Putamen (tissue), 1 donor: ENCODE results near the gene RASGRP3.
"Not testable (repeated sequence)": the region's sequence is repeated elsewhere in the genome, so short reads cannot be mapped to it uniquely, and the experiment has no call there.

Source experiments
- DNase-seq: peaks from one replicate; pipeline ENCODE4 v3.0.0-alpha.2; 2016; ENCODE audit warnings: low spot score

The RASGRP3 gene, protein sequence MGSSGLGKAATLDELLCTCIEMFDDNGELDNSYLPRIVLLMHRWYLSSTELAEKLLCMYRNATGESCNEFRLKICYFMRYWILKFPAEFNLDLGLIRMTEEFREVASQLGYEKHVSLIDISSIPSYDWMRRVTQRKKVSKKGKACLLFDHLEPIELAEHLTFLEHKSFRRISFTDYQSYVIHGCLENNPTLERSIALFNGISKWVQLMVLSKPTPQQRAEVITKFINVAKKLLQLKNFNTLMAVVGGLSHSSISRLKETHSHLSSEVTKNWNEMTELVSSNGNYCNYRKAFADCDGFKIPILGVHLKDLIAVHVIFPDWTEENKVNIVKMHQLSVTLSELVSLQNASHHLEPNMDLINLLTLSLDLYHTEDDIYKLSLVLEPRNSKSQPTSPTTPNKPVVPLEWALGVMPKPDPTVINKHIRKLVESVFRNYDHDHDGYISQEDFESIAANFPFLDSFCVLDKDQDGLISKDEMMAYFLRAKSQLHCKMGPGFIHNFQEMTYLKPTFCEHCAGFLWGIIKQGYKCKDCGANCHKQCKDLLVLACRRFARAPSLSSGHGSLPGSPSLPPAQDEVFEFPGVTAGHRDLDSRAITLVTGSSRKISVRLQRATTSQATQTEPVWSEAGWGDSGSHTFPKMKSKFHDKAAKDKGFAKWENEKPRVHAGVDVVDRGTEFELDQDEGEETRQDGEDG

DNA sequence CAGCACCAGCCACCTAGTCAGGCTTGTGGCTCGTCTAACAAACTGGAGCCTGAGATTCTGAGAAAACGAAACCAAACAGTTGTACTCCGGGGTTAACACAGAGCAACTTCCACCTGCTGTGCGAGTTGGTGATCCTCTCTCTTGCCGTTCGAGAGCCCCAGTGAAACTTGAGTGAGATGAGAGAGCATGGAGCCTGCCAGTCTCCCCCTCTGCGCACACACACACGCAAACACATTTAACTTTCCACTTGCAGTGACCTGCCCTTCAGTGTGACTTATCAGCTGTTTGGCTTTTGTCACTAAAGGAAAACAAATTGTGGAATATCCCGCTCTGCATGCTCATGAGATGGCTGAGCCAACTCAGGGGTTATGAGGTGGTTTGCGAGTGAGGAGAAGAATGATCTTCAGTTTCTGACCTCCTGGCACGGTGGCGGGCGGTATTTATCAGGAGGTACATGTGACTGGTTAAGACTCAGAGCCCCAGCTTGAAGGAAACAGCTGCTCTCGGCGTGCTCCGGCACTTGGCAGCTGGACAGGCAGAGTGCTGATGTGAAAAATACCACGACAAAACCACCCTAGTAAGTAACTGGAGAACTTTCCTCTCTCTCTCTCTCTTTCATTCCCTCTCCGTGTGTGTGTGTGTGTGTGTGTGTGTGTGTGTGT is at the start of gene RASGRP3:
Gene RASGRP3 (plus strand): TSS at position 519 of the 662 bp plus-strand sequence. CDS start 38,488 bp downstream, outside the sequence.
- DNase-seq, result peak; percentile 87

DNA sequence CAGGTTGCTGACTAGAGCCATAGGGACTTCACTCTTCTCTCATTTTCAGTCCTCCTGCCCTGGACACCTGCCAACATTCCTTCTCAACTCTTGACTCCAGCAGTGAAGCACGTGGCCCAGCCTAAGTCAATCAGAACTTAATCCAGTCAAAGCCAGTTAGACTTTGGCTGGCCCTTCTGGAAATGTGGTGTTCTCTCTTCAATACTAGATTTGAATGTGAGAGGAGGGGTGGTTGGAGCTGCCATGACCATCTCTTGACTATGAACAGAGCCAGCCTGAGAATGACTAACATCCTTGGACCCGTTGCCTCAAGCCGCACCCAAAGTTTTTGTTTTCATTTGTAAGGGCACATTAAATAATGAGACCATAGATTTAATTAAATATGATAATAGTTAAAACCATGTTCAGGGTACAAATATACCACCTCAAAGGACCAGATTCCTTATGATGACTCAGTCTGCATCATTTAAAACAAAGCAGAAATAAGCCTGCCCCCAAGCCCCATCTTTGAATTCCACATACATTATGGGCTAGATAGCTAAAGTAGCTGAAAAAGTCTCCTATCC is 49.7 kb upstream of the RASGRP3 start:
- DNase-seq, result no peak

DNA sequence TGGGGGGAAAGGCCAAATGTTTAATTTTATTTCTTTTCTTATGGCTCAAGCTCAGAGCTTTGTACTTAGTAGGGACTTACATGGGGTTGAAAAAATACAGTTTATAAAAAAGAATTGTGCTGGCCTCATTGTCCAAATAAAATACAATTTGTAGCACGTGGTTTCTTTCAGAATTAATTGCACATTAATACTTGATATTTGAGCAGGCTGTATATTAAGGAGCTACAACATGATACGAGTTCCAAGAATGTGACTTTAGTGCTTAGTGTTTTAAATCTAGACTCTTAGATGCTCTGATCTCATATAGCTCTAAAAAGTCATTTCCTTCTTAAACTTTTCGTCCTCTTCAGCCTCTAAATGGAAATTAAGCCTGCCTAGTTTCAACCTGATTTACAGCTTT is 46.4 kb upstream of the RASGRP3 start:
- DNase-seq, result no peak

DNA sequence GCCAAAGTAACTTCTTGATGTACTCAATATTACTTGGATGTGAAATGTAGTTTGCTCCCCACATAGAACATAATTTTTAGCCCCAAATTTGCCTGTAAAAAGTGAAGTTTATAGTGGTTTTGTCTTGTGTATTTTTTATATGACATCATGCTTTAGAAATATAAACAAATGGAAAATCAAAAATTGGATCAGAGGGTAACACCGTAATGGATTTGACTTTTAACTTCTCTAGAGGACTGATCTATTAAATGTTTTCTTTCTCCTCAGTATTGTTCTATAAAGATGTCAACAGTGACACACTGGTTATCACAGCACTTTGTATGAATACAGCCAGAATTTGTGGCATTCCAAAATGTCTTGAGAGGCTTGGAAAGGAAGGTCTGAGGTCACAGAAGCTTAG is 45.6 kb upstream of the RASGRP3 start:
- no peak for DNase-seq

DNA sequence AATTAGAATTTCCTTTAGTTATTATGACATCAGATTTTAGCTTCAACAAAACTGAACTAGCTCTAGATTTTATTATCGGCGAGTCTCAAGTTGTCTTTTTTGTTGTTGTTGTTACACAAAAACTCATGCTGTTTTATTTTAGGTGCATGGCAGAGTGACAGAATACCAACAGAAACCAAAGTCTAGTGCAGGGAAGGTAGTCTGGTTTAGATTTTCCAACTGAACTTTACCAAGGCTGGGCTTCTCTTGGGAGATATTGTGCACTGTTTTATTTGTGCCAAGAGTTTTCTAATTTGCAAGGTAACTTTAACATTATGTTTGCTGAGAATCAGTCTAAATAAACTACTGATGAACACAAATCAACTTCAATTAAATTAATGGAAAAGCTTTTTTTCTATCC is 43.6 kb upstream of the RASGRP3 start:
- DNase-seq, result no peak

DNA sequence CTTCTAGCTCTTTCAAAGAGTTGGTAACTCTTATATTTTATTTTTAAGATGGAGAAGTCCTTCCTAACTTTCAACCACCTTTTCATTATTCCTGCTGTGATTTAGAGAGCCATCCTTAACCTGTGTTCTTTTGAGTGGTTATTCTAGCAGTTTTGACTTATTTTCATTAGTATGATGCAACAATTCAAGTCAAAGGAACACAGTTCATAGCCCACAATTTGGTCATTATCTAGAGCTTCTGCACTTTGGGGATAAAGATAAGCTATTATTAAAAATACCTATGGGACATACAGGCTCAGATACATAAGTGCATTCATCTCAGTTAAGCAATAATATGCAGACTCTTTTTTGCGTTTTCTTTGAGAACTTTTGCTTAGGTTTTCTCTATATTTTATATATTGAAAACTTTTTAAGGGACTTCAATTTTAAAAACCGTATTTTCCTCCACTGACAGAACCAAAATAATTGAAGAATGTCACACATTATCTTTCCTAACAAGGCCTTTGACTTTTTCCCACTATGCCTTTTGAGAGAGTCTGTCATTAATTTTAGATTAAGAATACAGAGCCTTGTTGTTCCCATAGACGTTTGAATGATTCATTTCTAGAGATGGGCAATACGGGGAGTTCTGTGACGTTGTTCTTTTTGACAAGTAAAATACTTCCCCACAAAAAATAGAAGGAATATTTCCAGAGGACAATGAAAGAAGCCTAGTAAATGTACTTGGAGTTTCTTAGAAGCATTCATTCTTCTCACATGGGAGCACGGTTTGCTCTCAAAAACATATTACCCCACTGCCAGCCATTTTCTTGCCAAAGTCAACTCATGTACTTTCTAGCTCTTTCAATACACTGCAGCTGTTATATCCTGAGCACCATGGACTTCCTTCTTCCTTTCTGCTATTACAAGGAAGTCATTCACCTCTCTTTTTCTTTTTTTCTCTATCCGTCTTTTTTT is 42.9 kb upstream of the RASGRP3 start:
- no peak for DNase-seq

DNA sequence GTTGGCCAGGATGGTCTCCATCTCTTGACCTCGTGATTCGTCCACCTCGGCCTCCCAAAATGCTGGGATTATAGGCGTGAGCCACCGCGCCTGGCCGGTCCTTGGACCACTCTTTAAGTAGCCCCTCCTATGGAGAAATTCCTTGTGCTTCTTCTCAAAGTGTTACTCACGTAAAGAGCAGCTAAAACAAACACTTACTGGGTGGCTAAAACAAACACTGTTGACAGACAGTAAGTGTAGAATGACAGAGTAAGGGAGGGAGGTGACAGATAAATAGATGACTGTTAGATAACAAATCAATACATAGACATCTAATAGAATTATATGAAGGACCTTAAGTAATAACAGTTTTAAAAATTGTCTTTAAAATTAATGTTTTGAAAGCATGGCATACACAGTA is 40.9 kb upstream of the RASGRP3 start:
- no peak for DNase-seq

DNA sequence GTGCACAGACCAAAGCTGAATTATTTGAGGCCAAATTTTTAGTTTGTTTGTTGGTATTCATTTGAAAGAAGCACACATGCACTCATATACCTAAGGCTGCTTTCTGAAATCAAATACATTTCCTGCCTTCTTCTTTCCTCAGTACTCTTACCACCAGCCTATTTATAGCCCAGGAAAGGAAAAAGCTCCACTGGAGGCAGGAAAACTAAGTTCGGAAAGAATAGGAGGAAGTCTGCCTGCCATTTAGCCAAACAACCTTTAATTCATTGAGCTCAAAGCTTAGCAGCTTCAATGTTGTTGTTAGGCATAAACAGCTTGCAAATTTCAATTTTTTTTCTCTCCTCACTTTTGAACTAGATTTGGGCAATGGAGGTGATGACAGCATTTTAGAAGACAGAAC is 40.4 kb upstream of the RASGRP3 start:
- DNase-seq, result no peak

DNA sequence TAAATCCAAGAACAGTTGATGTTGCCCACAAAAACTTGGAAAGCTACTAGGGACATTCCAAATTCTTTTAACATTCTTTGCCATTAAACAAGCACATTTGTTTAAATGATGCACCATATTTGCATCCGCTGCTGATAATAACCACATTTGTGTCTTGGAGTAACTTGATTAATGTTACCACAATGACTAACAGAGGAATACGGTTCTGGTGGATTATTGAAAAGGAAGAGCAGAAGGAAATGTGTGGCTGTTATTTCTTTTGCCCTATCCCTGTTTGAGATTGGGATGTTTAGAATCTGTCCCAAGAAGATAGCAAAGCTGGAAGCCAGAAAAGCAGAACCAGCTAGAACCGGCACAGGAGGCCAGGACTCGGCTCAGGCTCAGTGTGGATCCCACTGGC is 39.2 kb upstream of the RASGRP3 start:
- DNase-seq, result no peak

DNA sequence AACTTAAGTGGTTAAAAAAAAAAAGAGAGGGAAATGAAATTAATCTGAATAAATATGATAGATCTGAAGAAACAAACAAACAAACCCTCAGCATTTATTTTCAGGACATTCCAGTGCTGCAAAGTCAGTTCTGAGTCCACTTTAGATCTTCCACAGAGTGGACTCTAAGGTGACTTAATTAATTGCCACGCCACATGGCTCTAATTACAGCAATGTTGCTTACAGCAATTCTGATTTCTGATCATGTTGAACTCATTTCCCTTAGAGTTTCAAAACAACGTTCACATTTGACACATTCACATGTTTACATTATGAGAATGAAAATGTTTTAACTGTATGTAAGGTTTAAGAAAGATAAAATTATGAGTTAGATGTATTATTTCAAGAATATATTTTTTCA is 38.6 kb upstream of the RASGRP3 start:
- no peak for DNase-seq

DNA sequence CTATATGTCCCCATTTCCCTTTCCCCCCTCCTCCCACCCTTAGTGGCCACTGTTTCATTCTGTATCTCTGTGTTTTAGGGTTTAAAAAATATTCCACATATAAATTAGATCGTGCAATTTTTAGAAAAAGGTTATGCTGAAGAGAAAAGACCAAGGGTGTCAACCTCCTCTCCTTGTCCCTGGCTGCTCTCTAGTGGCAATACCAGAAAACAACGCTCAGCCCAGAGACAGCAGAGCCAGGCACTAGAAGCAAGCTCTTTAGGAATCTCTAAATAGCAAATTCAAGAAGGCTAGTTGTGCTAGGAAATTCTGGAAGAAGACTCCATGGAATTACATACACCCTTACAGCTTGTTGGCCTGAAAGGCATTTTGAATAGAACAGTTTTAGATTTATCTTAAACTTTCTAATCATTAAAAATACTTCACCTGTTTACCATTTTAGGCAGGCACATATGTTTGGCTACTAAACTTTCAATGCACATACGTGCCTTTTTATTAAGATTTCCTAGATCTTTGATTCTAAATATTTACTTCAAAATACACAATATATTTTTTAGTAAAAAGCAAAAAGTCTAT is 35.1 kb upstream of the RASGRP3 start:
- DNase-seq, result peak; percentile 84

DNA sequence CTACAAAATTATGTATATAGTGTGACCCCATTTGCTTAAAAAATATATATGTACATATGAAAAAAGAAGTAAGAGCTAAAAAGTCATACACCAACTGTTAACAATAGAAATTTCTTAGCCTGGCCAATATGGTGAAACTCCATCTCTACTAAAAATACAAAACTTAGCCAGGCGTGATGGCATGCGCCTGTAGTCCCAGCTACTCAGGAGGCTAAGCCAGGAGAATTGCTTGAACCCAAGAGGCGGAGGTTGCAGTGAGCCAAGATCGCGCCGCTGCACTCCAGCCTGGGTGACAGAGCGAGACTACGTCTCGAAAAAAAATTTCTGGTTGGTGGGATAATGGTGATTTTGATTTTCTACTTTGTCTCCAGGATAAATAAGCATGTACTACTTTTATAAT is 34.4 kb upstream of the RASGRP3 start:
- DNase-seq, result not testable (repeated sequence)

DNA sequence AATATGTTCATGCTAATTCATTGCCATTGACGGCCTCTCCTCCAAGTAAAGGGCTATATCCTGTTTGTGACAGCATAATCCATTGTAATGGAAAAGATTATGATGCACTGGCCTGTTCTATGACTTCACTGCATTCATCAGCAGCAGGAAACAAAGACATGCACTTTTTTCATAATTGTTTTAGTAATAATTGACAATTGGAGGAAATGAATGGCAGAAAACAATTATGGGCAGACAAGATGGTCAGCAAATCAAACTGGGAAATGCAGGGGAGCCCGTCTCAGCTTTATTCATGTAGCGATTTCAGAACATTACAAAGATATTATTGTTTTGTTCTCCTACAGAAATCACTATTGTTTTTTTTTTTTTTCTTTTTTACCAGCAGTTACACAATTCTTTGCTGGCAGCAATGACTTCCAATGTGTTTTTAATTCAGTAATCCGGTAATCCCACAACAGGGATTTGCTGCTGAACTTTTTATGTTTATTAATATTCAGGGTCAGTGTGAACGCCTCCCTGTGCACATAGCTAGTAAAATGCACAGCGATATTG is 33.8 kb upstream of the RASGRP3 start:
- DNase-seq, result peak; percentile 87

DNA sequence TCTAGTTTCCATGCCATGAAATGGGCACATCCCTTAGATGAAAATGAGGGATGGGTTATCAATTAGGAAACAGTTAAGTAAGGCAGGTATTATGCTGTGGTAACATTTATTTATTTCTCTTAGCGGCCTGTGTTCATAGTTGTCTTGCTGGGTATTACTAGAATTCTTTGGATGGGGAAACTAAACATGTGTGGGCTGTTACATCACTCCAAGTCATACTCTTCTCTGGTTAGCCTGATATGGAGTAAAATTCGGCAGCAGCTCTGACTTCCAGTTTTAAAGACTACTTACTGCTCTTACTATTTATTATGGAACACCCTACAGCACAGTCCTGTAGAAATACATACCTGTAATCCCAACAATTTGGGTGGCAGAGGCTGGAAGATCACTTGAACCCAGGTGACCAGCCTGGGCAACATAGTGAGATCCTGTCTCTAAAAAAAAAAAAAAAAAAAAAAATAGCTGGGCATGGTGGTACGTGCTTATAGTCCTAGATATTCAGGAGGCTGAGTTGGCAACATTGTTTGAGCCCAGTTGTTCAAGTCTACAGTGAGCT is 33.1 kb upstream of the RASGRP3 start:
- DNase-seq, result no peak

DNA sequence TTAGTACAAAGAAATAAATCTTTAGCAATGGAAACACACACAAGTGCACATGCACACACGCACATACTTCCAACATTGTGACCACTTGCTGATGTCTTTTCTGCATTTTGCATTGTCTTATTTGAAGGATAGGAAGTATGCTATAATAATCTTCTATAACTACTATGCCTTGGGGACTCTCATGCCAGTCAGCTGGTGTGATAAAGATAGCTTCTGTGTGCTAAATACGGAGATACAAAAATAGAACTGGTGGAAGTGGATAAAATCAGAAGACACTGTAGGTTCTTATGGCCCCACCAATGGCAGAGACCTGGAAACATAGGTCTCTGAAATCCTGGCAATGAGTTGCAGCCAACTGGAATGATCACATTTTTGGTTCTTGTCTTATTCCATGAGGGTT is 31.5 kb upstream of the RASGRP3 start:
- DNase-seq, result no peak

DNA sequence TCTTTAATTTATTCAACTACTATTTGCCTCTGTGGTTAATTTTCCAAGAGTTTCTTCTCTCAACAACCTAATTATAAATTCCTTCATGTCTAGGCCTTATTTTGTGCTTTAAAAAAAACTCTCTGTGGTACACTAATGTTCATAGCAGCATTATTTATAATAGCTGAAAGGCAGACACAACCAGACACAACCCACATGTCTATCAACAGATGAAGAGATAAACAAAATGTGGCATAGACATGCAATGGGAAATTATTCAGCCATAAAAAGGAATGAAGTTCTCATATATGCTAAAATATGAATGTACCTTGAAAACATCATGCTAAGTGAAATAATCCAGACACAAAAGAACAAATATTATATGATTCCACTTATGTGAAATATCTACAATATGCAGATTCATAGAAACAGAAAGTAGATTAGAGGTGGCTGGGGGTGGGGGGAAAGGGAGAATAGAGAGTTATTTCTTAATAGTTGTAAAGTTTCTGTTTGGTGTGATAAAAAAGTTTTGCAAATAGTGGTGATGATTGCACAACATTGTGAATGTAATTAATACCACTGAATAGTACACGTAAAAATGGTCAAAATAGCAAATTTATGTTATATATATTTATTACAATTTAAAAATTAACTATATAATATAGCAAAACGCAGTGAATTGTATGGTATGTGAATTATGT is 28.1 kb upstream of the RASGRP3 start:
- DNase-seq, result no peak

DNA sequence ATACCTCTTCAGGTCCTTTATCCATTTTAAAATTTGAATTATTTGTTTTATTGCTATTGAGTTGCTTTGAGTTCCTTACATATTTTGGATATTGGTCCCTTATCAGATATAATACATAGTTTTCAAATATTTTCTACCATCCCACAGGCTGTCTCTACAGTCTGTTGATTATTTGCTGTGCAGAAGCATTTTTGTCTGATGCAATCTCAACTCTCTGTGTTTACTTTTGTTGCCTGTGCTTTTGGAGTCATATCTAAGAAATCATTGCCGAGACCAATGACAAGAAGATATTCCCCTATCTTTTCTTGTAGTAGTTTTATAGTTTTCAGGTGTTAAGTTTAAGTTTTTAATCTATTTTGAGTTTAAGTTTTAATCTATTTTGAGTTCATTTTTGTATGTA is 25.2 kb upstream of the RASGRP3 start:
- DNase-seq, result no peak

DNA sequence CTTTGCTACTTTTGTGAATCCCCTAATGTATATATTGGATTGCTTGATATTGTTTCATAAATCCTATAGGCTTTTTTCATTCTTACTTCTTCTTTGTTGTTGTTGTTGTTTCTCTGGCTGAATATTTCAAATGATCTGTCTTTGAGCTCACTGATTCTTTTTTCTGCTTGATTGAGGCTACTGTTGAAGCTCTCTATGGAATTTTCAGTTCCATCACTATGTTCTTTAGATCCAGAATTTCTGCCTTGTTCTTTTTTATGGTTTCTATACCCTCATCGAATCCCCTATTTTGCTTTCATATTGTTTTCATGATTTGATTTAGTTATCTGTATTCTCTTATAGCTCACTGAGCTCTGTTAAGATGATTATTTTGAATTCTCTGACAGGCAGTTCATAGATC is 24.6 kb upstream of the RASGRP3 start:
- no peak for DNase-seq

DNA sequence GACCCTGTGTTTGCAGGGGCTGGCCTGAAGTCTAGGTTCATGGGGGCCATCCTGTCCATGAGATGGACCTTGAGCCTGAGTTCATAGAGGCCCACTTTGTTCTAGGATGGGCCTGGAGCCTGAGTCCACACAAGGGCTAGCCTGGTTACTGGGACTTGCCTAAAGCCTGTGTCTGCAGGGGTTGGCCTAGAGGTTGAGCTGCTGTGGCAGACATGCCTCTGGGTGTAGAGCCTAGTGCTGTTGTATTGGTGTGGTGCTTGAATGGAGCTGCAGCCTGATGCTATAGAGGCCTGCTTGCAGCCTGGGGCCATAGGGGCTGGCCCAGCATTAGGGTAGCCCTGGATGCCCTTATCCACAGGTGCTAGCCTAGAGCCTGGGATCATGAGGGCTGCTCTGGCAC is 23.9 kb upstream of the RASGRP3 start:
- no peak for DNase-seq

DNA sequence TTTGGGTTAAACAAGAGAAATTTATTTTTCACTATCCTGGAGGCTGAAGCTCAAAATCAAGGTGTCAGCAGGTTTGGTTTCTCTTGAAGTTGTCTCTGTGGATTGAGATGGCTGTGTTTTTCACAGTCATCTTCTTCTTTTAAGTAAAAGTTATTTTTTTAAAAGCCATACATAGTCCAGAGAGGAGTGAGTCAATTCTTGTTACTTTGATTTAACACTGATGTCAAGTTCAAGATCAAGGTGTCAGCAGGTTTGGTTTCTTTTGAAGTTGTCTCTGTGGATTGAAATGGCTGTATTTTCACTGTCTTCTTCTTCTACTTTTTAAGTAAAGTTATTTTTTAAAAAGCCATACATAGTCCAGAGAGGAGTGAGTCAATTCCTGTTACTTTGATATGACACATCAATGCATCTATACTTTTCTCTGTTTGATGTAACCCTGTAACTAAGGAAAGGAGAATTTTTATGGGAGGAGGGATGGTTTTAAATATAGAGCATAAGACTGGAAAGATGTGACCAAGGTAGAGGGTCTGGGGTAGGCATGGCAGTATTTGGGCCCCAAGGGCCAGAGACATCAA is 22.5 kb upstream of the RASGRP3 start:
- no peak for DNase-seq
